Endometrium (tissue), 2 donors: Measurements from ENCODE around the gene SLC6A6.

Experiments used
- FAIRE-seq: peaks from 2 replicates; lab custom pipeline; 2012; peaks lifted over from hg19 to GRCh38; lab: Jason Lieb, UNC
- donor health status: control.
- donor health status: control.

SLC6A6 gene

DNA sequence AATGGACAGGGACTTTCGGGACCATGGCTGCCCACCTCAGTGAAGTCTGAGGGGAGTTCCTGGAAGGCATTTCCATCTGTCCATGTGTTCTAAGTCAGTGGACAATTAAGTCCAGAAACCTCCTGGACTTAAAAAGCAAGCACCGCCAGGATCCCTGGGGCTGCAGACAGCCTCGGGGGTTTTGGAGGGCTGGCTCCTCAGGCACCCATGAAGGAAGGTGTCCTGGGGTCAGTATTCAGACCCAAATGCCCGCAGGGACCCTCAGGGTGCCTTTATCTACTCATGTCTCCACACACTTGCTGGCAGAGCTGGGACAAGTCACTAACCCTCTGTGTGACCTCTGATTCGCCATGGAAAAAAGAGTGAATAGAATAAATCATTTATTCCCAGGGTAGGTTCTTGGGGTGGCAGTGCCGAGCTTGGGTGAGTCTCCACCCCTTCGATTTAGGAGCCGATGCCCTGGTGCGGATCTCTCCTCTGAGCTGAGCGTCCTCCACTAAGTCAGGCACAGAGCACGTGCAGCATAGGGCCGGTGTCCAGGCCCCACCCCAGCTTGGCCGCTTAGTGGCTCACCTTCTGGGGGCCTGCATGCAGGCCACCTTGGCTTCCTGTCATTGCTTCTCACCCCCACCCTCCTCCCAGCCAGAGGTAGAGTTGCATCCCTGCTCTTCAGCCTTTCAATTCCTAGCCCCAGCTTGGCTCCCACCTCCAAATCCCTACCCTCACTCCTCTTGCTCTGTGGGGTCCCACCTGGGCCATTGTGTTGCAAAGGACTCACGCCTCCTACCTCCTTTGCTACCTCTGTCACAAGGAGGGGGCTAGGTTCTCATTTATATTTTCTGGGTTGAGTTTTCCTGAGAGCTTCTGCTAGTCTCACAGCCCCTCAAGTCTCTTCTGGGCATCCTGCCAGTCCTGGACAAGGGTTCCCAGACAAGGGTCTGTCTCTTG is 19.9 kb downstream of the SLC6A6 start:
- FAIRE-seq = no peak

DNA sequence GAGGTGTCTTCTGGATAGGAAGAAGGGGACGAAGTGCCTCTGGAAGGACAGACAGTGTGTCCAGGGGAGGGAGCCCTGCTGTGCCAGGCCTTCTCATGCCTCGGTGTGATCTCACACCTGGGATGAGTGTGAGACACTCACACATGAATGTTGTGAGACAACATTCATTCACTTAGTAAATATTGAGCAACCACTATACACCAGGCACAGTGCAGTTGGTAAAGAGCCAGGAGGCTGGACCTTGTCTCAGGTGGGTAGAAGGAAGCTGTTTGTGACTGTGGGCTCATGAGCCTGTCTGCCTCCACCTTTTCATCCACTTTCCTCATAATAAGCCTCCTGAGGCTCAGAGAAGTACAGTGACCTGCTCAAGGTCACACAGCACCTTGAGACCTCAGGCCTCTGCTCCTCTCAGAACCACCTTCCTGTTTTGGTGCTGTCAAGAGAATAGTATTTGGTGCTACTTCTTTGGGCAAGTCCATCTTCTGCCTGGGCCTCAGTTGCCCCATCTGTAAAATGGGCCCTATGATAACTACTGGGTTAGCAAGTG is 20.9 kb downstream of the SLC6A6 start:
- FAIRE-seq = no peak

DNA sequence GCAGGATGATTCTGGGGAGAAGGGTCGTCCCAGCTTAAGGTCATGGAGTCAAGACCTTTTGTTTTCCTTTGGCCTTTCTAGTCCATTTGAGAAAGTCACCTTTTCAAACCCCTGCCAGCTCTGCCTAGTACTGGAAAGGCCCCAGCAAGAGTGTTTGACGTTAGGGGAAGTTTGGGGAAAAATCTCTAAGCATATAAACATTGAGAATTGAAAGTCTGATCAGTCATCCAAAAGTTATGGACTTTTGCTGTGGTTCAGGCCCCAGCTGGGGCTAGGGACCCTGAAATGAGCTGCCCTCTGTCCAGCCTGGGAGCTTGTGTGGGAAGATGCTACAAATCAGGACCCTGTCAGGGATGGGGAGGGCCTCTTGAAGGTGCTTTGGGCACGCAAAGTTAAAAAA is 21.6 kb downstream of the SLC6A6 start:
- no peak for FAIRE-seq

DNA sequence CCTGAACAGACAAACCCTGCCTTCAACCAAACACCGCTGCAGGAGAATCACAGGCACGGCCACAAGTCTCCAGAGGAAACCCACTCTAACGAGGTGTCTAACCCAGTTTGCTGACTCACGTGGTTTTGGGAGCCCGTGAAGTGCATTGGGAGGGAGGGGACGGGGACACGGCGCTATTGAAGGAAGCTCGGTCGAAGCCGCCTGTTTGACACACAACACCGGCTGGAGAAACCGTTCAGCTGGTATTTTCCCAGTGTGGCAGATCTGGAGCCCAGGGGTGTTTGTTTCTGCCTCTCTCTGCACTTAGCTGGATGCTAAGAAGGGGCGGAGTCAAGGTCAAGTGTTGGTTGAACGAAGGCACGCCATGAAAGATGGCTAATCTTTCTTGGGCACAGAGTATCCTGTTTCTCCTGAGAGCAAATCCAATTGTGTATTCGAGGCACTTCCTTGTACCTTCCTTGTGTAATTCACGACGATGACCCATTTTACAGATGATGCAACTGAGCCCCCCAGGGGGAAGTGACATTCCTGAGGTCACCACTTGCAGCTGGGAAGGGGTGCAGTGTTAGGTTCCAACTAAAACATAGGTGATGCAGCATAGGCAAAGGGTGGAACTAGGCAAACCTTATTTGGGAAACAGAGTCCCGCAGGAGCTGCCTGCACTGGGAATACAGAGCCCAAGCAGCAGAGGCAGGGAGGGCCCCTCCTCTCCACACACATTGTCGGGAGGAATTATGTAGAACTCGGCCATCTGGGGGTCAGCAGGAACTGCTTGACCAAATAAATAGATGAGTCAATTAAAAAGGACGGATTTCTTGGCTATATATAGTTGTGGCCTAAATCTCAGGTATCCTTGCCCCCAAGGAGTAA is 22.5 kb downstream of the SLC6A6 start:
- no peak for FAIRE-seq

DNA sequence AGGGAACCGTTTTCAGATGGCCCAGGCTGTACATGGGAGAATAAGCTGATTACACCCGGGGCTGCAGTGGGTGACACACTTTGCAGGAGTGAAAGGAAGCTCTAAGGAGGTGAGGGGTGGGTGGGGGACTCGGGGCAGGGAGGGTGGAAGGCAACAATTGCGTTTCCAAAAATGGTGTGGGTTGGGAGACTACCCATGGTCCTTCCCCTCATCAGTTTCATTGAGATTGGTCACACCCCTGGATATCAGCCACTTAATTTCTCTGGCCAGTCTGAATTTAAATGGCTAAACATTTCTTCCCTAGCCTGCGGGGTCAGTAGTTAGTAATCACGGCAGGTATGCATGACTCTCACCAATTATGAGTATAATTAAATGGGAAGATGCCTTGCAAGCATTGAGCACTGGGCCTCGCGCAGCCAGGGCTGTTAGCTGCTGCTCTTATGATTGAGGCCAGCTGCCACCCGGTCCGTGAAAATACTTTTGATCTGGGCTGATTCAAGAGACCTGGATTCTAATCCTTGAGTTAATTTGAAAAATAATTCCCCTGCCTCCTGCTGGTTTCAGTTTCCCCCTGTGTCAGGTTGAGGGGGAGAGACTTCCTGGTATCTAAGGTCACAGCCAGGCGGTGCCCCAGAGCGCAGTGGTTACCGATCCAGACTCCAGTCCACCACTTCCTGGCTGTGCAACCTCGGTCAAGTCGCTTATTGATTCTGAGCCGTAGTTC is 23.3 kb downstream of the SLC6A6 start:
- FAIRE-seq = no peak

DNA sequence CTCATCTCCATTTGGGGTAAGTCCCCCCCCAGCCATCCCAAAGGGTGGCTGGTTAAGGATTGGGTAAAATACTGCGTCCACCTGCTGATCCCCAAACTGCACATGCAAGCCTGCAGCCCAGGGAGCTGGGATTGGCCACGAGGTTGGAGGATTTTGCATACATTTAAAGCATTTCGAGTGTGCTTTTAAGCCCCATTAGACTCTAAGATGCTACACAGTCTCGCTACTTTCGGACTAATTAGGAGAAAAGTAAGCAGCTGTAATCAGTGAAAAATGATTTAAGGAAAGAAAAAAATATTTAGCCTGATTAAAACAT is 23.9 kb downstream of the SLC6A6 start:
- FAIRE-seq = no peak

DNA sequence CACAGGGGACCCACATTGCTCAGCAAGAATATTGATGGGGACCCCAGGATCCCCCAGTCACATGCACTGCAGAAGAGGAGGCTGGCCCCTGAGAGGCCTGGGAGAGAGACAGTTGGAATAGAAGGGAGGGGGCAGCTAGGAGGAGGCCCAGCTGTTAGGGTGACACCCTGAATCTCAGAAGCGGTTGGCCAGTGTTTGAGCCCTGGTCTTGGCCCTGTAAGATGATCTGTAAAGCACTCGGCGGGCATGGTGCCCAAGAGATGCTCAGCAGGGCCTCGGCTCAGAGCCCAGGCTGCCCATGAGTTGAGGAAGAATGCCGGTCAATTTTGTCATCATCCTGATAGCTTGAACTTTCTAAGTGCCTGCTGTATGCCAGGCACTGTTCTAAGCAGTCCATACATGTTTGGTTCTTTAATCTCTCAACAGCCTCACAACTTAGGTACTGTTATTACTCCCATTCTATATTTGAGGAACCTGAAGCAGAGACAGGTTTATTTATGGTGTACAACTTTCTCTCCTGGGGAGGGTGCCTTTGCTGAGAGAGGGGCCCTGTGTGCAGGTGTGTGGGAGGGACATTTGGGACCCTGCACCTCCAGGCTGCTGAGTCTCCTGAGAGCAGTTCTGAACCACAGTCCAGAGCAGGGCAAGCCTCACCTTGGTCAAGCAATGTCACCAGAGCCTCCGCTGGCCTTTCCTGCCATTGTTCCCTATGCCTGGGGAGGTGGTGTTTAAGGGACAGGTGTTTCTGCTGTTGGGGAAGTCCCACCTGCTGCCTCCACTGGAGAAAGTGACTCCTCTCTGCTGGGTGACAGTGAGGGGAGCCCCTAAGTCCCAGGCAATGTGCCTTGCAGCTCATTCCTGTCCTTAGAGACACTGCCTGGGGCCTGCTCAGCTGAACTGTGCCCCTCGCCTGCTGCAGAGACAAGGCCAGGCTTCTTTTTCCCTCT is 26.0 kb downstream of the SLC6A6 start:
- FAIRE-seq = no peak

DNA sequence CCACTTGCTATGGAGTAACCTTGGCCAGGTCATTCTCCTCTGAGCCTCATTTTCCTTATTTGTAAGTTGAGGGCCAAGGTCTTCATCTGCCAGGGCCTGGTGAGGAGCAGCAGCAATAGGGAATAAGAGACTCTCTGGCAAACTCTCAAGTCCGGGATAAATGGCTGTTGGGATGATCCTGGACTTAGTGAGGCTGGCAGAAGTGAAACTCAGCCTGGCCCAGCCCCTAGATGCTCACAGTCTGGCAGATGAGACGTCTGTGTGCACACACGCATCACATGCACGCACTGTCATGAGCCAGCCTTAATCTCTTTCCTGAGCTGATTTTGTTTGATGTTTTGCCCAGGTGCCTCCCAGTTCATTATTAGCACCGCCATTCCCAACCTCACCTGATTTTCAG is 26.8 kb downstream of the SLC6A6 start:
- no peak for FAIRE-seq

DNA sequence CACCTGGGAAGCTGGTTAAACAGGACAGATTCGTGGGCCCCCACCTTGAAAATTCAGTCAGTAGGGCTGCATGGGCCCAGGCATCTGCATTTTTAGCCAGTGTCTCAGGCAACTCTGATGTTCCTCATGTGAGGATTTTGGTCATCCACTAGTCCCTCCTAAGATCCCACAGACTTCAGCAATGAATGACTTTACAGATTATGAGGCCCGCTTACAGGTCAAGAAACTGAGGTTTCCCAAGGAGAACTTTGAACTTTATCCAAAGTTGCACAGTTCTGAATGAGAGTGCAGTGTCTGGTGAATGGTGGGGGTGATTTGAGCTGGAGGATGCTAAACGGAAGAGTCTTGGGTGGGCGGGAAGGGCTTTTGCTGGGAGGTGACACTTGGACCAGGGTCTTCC is 27.2 kb downstream of the SLC6A6 start:
- FAIRE-seq = no peak

DNA sequence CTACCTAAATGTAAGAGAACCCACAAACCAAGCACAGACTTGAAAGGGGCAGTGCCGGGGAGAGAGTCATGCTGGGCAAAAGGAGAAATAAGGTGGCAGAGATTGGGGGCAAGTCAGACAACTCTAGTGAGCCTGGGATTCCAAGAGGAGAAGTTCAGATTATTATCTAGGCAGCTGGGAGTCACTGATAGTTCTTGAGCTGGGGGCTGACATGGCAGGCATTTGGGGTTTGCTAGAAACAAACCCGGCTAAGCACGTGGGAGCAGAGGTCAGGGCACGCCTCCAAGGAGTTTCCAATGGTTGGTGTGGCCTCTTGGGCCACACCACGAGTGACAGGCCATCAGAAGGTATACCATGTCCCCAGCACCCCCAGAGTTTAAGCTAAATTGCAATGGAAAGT is 27.6 kb downstream of the SLC6A6 start:
- FAIRE-seq = no peak

DNA sequence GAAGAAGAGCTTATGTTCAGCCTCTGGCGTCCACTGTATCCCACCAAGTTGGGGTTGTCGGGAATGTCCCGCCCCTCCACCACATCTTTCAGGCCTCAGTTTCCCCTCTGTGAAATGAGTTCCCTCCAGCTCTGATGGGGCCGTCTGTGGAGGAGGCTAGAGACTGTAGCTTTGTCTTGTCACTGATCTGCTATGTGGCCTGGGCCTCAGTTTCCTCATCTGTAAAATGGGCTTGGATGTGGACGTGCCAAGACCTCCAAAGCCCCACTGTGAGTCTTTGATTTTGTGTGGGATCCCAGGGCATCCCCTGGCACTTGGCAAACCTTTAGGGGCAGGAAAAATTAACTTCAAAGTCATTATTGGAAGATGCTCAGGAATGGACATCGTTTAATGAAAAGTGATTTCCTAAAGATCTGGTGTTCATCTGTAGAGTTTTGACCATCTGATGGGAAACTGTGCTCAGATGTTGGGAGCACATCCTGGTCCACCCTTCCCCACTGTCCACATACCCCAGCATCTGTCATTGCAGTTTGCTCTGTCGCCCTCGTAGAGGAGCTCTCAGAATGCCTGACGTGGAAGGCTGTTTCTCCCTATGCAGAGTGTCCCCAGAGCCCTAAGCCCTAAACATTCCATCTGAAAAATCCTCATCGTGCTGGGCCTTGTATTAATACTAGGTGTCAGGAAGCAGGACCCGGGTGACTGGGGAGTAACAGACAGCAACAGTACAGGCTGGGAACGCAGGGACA is 28.5 kb downstream of the SLC6A6 start:
- no peak for FAIRE-seq

DNA sequence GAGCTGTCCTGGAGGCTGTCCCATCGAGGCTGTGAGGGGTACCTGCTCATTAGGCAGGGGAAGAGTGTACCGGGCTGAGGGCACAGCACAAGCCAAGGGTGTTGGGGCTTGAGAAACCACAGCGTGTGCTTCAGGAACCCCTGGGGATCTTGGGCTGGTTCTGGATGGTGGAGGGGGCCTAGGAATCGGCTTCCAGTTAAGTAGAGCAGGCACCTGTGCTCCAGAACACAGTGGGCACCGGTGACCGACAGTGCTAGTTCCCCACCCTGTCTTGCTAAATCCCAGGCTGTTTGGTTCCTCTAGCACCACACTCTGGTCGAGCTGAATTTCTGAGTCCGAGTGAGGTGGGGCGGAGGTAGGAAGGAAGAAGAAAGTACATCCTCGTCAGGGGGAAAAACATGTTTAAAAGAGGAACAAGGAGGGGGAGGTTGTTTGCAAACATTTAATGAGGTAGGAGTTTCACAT is 29.1 kb downstream of the SLC6A6 start:
- FAIRE-seq = no peak

DNA sequence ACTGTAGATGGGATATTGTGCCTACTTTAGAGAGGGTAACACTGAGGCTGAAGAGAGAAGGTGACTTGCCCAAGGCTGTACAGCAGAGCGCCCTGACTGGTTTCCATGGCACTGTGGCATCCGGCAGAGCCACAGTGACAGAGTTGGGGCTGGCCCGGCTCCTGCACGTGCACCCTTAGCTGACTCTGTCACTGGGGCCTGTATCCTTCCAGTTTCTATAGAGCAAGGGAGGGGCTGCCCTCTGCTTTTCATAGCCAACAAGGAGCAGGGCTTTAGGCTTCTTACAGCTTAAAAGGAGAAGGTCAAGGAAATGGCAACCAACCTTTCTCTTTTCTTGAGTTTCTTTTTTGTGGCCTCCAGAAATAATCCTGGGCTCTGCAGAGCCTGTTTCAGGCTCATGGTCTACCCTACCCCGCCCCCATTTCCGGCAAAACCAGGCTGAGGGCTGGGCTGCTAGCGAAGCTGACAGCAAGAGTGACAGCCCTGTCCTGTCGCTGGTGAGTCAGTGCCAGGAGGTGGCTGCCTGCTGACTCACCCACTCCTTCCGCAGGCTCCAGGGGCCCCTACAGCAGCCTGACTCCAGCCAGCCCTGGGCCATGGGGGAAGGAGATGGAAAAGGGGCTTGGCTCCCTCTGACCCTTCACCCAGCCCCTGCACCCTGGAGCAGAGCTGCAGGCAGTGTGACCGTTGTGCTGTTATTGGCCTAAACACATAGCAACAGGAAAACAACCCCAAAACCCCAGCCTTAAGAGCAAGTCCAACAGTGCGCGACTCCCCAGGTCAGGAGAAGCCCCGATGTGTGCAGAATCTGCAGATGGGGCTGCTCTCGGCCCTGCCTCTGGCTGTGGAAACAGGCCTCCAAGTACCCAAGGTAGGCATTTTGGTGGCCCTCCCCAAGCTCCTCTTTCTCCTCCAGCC is 29.8 kb downstream of the SLC6A6 start:
- FAIRE-seq = no peak

DNA sequence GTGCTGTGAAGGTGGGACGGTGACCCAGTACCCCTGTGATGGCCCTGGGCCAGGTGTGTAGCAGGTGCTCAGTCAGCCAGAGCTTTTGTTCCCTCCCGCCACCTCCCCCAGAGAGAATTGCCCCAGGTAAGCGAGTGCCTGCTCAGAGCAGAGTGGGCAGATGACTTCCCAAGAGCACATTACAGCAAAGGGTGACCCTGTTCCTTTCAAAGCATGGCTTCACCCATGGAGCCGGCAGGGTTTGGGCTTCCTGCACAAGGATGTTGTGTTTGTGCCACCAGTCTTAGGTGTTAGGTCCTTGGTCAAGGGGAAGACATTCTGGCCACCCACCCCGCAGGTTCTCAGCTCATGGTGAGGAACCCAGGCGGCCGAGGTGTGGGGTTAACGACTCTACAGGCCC is 30.7 kb downstream of the SLC6A6 start:
- FAIRE-seq = no peak

DNA sequence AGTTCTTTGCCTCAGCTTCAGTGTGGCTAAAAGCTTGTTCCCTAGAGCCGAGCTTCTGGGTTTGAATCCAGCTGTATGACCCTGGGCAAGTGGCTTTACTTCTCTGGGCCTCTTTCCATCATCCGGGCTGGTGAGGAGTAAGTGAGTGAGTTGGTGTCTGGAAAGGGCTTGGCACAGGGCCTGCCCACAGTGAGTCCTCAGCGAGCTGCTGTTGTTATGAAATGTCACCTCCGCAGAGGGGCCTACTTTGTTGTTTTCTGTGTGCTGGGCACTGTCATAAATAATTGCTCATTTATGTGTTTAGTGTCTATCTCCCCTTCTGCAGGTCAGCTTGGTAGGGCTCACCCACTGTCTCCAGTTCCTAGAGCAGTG is 31.7 kb downstream of the SLC6A6 start:
- no peak for FAIRE-seq

DNA sequence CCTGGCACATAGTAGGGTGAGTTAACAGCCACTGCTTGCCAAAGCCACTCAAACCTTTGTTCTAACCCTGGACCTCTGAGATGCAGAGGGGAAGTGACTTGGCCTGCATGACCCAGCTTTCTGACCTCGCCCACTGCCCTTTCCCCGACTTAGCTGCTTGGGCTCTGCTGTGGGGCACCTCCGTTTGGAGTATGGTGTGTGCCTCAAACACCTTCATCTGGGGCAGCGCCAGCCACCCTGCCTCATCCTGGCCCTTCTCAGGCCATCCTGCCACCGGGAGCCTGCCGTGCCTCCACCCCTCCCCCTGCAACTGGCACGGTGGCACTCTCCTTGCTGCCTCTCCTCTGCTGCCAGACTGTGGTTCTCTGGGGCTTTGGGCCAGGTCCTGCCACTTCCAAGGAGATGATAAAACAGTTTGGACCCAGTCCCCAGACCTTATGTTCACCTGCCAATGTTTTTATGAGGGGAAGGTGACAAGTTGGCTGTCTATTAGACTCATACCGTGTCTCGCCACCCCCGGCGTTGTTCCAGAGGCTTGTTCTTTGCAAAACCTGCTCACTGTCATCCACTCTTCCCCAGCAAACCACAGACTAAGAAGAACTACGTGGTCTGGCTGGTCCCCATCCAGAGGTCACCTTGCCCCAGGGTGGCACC is 32.2 kb downstream of the SLC6A6 start:
- FAIRE-seq = no peak

DNA sequence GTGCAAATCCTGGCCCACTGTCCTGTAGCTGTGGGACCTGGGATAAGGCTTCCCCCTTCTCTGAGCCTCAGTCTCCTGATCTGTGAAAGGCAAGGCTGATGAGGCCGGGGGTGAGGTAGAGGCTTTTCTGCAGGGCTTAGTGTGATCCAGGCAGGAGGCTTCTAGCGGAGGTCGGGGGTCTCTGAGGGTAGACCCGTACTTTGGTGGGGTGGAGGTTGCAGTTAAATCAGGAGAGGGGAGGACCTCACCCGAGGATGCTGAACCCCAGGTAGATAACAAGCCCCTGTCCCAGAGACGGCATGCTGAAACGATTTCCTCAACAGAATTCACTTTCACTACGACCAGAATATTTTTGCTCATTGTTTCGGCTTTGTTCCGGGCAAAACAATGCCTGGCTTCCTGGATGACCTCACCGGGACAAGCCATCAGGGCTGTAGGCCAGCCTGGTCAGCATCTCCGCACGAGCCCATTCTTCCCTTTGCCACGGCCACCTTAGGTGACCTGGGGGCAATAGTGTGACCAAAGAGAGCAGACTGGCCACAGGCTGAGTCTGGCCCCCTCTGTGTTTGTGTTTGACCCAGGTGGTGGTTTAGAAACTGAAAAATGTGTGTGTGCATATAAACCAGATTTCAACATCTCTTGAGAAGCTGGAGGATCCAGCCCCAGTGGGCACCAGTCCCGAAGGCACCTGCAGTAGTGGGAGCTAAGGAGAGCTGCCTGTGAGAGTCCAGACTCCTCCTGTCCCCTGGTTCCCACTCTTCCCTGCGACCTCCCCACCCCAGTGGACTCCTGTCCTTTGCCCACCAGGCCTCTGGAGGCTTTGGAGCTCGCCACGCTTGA is 33.0 kb downstream of the SLC6A6 start:
- no peak for FAIRE-seq

DNA sequence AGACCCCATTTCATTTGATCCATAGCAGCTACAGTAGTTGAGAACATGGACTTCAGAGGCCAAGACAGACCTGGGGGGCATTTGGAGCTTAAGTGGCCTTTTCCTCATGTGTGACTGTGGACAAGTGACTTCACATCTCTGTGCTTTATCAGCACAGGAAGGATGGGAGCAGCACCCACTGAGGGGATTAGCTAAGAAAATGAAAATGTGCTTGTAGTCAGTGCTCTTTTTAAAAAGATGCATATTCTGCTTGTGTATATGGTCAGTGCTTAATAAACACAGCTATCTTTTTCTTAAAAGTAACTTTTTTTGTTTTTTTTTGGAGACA is 34.5 kb downstream of the SLC6A6 start:
- FAIRE-seq = no peak
